Spleen (tissue), 7 donors: ENCODE measurements around the gene TENM4.

Experiments used
- CTCF ChIP-seq, 11 experiments: fragments of 200-600 bp in 7 of 11; fragments of 450-650 bp in 4 of 11; sonication (generic) in 4 of 11; IDR thresholded peaks in 8 of 11; conservative IDR thresholded peaks in 3 of 11; 1 replicate in 7 of 11; 2 replicates in 4 of 11; pipeline versions ENCODE4 v1.4.0 to v1.8.0; 2016 to 2021; ENCODE audit warnings: antibody characterized with exemption in 11 of 11, inconsistent platforms in 4 of 11, mild to moderate bottlenecking in 1 of 11
- POLR2A ChIP-seq, 3 donors: fragments of 450-650 bp; IDR thresholded peaks; one replicate each; pipeline ENCODE4 v1.5.1; 2017; ENCODE audit warnings: antibody characterized with exemption in 3 of 3, mild to moderate bottlenecking in 1 of 3
- donor health status: DM: no; HTN: no; CAD: no; lungs with moderate emphysema.
- donor health status: DM: no; HTN: no; CAD: no.
- donor health status: DM: no; HTN: no; CAD: no.

- TF ChIP-seq POLR2A (IDR thresholded peaks at IDR 0.05) = no peak
- no peak for TF ChIP-seq CTCF (IDR thresholded peaks at IDR 0.05 in 8 of 11, conservative IDR thresholded peaks at IDR 0.05 in 3 of 11)
These were observed 261.7 kb downstream of the TENM4 start for GRCh38 chr11:79179087-79179486.
